ENCODE measurements around the gene TLK2.
"Not testable (repeated sequence)": the region's sequence is repeated elsewhere in the genome, so short reads cannot be mapped to it uniquely, and the experiment has no call there.

Gene TLK2

GRCh38 chr17:62592341-62593099 is 113.9 kb downstream of the TLK2 start:
- H3K4me3 ChIP-seq (ENCODE audit: low read length): no peak overlapping the region
- TF ChIP-seq ZNF274 (IDR thresholded peaks at IDR 0.05; ENCODE audit: low read depth, low read length): no peak

- no peak overlapping the region for H3K4me3 ChIP-seq (ENCODE audit: low read length)
- no peak for TF ChIP-seq ZNF274 (IDR thresholded peaks at IDR 0.05; ENCODE audit: low read depth, low read length)
These were observed 116.9 kb downstream of the TLK2 start for GRCh38 chr17:62595484-62595883.

- no peak overlapping the region for H3K4me3 ChIP-seq (ENCODE audit: low read length)
- no peak for TF ChIP-seq ZNF274 (IDR thresholded peaks at IDR 0.05; ENCODE audit: low read depth, low read length)
These were observed 118.0 kb downstream of the TLK2 start for GRCh38 chr17:62596662-62597061.

GRCh38 chr17:62597150-62597549 is 118.5 kb downstream of the TLK2 start:
- no peak for TF ChIP-seq ZNF274 (IDR thresholded peaks at IDR 0.05; ENCODE audit: low read depth, low read length)
- H3K4me3 ChIP-seq (ENCODE audit: low read length): no peak overlapping the region

GRCh38 chr17:62597920-62598319 is 119.3 kb downstream of the TLK2 start:
- H3K4me3 ChIP-seq (ENCODE audit: low read length): no peak overlapping the region
- no peak for TF ChIP-seq ZNF274 (IDR thresholded peaks at IDR 0.05; ENCODE audit: low read depth, low read length)

- TF ChIP-seq ZNF274 (IDR thresholded peaks at IDR 0.05; ENCODE audit: low read depth, low read length): no peak
- H3K4me3 ChIP-seq (ENCODE audit: low read length): no peak overlapping the region
These were observed 121.5 kb downstream of the TLK2 start for GRCh38 chr17:62599964-62600657.

- no peak overlapping the region for H3K4me3 ChIP-seq (ENCODE audit: low read length)
- no peak for TF ChIP-seq ZNF274 (IDR thresholded peaks at IDR 0.05; ENCODE audit: low read depth, low read length)
These were observed 122.2 kb downstream of the TLK2 start for GRCh38 chr17:62600805-62601204.

- no peak for TF ChIP-seq ZNF274 (IDR thresholded peaks at IDR 0.05; ENCODE audit: low read depth, low read length)
- no peak overlapping the region for H3K4me3 ChIP-seq (ENCODE audit: low read length)
These were observed 122.8 kb downstream of the TLK2 start for GRCh38 chr17:62601471-62601870.

- H3K4me3 ChIP-seq (ENCODE audit: low read length): not testable (repeated sequence)
These were observed 125.2 kb downstream of the TLK2 start for GRCh38 chr17:62603783-62604182.

GRCh38 chr17:62605588-62605987 is 127.0 kb downstream of the TLK2 start:
- no peak overlapping the region for H3K4me3 ChIP-seq (ENCODE audit: low read length)
- no peak for TF ChIP-seq ZNF274 (IDR thresholded peaks at IDR 0.05; ENCODE audit: low read depth, low read length)

GRCh38 chr17:62611292-62611691 is 132.7 kb downstream of the TLK2 start:
- H3K4me3 ChIP-seq (ENCODE audit: low read length): no peak overlapping the region
- no peak for TF ChIP-seq ZNF274 (IDR thresholded peaks at IDR 0.05; ENCODE audit: low read depth, low read length)

- no peak for TF ChIP-seq ZNF274 (IDR thresholded peaks at IDR 0.05; ENCODE audit: low read depth, low read length)
- H3K4me3 ChIP-seq (ENCODE audit: low read length): no peak overlapping the region
These were observed 133.1 kb downstream of the TLK2 start for GRCh38 chr17:62611728-62612127.

- H3K4me3 ChIP-seq (ENCODE audit: low read length): not testable (repeated sequence)
These were observed 133.7 kb downstream of the TLK2 start for GRCh38 chr17:62612289-62612688.

- H3K4me3 ChIP-seq (ENCODE audit: low read length): not testable (repeated sequence)
These were observed 134.5 kb downstream of the TLK2 start for GRCh38 chr17:62613095-62613494.

- TF ChIP-seq ZNF274 (IDR thresholded peaks at IDR 0.05; ENCODE audit: low read depth, low read length): no peak
- H3K4me3 ChIP-seq (ENCODE audit: low read length): no peak overlapping the region
These were observed 135.5 kb downstream of the TLK2 start for GRCh38 chr17:62614142-62614541.

- TF ChIP-seq ZNF274 (IDR thresholded peaks at IDR 0.05; ENCODE audit: low read depth, low read length): no peak
- H3K4me3 ChIP-seq (ENCODE audit: low read length): no peak overlapping the region
These were observed 136.9 kb downstream of the TLK2 start for GRCh38 chr17:62615503-62615902.
